Measurements from ENCODE around the gene CYGB.
"Not testable (repeated sequence)": the region's sequence is repeated elsewhere in the genome, so short reads cannot be mapped to it uniquely, and the experiment has no call there.

CYGB gene

DNA sequence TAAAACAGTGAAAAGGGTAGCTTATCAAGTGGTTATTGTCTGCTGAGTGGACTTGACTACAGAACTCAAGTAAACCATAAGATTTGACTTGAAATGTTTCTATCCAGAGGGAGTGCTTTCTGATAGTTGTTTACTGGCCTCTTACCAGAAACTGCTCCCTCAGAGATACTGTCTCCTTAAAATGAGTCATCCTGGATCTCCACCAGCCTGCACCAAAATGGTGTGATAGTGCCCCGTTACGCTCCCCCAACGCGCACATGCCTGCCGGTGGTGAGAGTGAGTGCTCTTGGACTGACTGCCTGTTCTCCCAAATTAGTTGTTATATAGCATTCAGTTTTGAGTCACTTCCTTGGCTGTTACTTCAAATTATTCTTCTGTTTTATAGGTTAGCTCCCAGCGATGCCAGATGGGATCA lies 25.2 kb upstream of the CYGB start:
- DNase-seq (ENCODE audit: low read depth), result peak; percentile 25
- H3K4me3 ChIP-seq (ENCODE audit: low read depth, low read length), result no peak overlapping the region
- TF ChIP-seq POLR2A (IDR thresholded peaks at IDR 0.05; ENCODE audit: extremely low read depth, insufficient read length), result no peak
- TF ChIP-seq MYC (IDR thresholded peaks at IDR 0.05; ENCODE audit: low read depth, low read length), result no peak
- TF ChIP-seq, protein P1, sequence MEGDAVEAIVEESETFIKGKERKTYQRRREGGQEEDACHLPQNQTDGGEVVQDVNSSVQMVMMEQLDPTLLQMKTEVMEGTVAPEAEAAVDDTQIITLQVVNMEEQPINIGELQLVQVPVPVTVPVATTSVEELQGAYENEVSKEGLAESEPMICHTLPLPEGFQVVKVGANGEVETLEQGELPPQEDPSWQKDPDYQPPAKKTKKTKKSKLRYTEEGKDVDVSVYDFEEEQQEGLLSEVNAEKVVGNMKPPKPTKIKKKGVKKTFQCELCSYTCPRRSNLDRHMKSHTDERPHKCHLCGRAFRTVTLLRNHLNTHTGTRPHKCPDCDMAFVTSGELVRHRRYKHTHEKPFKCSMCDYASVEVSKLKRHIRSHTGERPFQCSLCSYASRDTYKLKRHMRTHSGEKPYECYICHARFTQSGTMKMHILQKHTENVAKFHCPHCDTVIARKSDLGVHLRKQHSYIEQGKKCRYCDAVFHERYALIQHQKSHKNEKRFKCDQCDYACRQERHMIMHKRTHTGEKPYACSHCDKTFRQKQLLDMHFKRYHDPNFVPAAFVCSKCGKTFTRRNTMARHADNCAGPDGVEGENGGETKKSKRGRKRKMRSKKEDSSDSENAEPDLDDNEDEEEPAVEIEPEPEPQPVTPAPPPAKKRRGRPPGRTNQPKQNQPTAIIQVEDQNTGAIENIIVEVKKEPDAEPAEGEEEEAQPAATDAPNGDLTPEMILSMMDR (IDR thresholded peaks at IDR 0.05; ENCODE audit: low read depth, low read length), result no peak
- TF ChIP-seq, protein P2, sequence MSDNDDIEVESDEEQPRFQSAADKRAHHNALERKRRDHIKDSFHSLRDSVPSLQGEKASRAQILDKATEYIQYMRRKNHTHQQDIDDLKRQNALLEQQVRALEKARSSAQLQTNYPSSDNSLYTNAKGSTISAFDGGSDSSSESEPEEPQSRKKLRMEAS (IDR thresholded peaks at IDR 0.05; ENCODE audit: low read depth, low read length), result no peak

DNA sequence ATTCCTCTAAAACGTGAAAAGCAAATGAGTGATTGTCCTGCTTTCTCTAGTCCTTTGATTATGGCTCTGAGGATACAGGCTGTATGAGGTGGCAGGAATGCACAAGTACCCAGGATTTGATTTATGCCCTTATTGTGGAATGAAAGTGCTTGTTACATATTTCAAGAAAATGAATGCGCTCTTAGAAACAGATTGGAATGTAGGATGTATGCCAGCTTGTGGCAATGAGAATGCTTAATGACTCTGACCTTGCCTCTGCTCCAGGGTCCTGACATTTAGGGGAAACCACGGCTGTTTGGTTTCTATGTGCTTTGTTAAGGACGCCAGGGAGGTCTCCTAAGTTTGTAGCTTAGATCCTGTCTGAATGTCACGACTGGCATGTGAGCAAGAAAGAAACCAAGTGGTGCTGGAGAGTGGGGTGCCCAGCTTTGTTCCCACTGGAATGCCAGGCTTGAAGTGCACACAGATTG lies 24.3 kb upstream of the CYGB start:
- no peak for DNase-seq (ENCODE audit: low read depth)
- H3K4me3 ChIP-seq (ENCODE audit: low read depth, low read length), result peak overlapping the region; percentile 39
- TF ChIP-seq MYC (IDR thresholded peaks at IDR 0.05; ENCODE audit: low read depth, low read length), result no peak
- TF ChIP-seq POLR2A (IDR thresholded peaks at IDR 0.05; ENCODE audit: extremely low read depth, insufficient read length), result no peak
- TF ChIP-seq, protein P1 (IDR thresholded peaks at IDR 0.05; ENCODE audit: low read depth, low read length), result no peak
- TF ChIP-seq, protein P2 (IDR thresholded peaks at IDR 0.05; ENCODE audit: low read depth, low read length), result no peak

DNA sequence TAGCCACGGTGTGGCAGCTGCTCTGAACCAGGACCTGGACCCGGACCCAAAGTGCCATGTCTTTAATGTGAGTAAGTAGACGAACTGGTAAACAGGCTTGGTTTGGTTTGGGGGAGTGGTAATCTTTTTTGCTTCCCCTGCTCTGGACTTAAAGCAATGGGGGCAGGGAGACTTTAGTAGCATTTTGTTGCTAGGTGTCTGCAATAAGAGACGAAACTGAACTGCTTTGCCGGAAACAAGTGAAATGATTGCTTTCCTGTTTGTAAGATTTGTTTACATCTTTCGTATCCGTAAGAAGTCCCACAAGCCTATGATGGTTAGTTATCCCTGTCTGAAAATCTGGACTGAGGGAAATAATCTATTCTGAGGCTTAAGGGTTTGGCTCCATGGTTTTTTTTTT lies 23.8 kb upstream of the CYGB start:
- TF ChIP-seq, protein P1 (IDR thresholded peaks at IDR 0.05; ENCODE audit: low read depth, low read length), result no peak
- TF ChIP-seq POLR2A (IDR thresholded peaks at IDR 0.05; ENCODE audit: extremely low read depth, insufficient read length) (no peak), MYC (IDR thresholded peaks at IDR 0.05; ENCODE audit: low read depth, low read length) (no peak)
- TF ChIP-seq, protein P2 (IDR thresholded peaks at IDR 0.05; ENCODE audit: low read depth, low read length), result no peak
- DNase-seq (ENCODE audit: low read depth), result no peak

DNA sequence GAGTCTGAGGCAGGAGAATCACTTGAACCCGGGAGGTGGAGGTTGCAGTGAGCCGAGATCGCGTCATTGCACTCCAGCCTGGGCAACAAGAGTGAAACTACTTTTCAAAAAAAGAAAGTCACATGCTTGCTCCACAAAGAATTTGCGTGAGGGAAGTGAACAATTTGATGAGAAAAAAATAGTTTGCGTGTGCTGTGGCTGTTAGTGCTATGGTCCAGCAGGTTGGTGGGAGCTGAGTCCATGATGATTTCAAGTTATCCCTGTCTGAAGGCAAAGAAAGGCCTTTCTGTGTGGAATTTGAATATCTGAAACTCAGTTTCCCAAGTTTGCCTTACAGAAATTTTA lies 23.3 kb upstream of the CYGB start:
- no peak for DNase-seq (ENCODE audit: low read depth)
- peak overlapping the region; percentile 14 for H3K4me3 ChIP-seq (ENCODE audit: low read depth, low read length)
- TF ChIP-seq, protein P2 (IDR thresholded peaks at IDR 0.05; ENCODE audit: low read depth, low read length), result no peak
- no peak for TF ChIP-seq MYC (IDR thresholded peaks at IDR 0.05; ENCODE audit: low read depth, low read length)
- TF ChIP-seq, protein P1 (IDR thresholded peaks at IDR 0.05; ENCODE audit: low read depth, low read length), result no peak
- TF ChIP-seq POLR2A (IDR thresholded peaks at IDR 0.05; ENCODE audit: extremely low read depth, insufficient read length), result no peak

More for the DNA sequence above, 23.8 kb upstream of the CYGB start:
- H3K4me3 ChIP-seq (ENCODE audit: low read depth, low read length), result peak overlapping the region; percentile 39

DNA sequence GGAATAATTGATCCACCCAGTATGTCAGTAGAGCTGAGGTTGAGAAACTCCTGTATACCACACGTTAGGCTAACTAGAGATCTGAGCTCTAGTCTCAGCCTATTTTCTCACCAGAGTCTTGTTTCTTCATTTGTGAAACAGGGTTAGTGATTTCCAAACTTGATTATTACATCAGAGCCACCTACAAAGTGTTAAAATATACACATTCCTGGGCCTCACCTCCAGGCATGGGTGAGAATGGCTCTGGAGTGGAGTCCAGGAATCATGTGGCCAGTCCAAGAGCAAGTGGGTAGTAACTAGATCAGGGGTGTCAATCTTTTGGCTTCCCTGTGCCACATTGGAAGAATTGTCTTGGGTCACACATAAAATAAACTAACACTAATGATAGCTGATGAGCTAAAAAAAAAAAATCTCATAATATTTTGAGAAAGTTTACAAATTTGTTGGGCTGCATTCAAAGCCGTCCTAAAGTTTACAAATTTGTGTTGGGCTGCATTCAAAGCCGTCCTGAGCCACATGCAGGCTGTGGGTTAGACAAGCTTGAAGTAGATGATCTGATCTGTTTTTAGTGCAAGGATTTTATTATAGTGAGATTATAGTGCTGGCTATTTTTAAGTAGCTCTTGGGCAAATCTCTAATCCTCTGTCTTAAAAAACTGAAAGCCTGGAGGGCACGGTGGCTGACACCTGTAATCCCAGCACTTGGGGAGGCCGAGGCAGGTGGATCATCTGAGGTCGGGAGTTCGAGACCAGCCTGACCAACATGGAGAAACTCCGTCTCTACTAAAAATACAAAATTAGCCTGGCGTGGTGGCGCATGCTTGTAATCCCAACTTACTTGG lies 22.7 kb upstream of the CYGB start:
- TF ChIP-seq, protein P1 (IDR thresholded peaks at IDR 0.05; ENCODE audit: low read depth, low read length), result no peak
- no peak for TF ChIP-seq POLR2A (IDR thresholded peaks at IDR 0.05; ENCODE audit: extremely low read depth, insufficient read length)
- TF ChIP-seq MYC (IDR thresholded peaks at IDR 0.05; ENCODE audit: low read depth, low read length), result no peak
- TF ChIP-seq, protein P2 (IDR thresholded peaks at IDR 0.05; ENCODE audit: low read depth, low read length), result no peak
- peak; percentile 29 for DNase-seq (ENCODE audit: low read depth)
- peak overlapping the region; percentile 100 for H3K4me3 ChIP-seq (ENCODE audit: low read depth, low read length)

DNA sequence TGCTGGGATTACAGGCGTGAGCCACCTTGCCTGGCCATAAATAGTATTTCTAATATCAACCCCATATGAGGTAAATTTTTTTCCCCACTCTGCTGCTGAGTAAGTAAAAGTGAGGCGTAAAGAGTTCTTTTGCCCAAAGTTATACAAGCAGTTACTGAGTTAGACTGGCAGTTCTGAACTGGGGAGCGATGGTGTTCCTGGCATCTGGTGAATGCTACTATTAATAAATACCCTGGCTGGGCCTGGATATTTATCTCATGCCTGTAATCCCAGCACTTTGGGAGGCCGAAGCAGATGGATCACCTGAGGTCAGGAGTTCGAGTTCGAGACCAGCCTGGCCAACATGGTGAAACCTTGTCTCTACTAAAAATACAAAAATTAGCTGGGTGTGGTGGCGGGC lies 22.0 kb upstream of the CYGB start:
- peak overlapping the region; percentile 100 for H3K4me3 ChIP-seq (ENCODE audit: low read depth, low read length)

More for the DNA sequence above, 22.0 kb upstream of the CYGB start:
- DNase-seq (ENCODE audit: low read depth), result not testable (repeated sequence)
